Measurements from ENCODE around the gene ADM.

DNA sequence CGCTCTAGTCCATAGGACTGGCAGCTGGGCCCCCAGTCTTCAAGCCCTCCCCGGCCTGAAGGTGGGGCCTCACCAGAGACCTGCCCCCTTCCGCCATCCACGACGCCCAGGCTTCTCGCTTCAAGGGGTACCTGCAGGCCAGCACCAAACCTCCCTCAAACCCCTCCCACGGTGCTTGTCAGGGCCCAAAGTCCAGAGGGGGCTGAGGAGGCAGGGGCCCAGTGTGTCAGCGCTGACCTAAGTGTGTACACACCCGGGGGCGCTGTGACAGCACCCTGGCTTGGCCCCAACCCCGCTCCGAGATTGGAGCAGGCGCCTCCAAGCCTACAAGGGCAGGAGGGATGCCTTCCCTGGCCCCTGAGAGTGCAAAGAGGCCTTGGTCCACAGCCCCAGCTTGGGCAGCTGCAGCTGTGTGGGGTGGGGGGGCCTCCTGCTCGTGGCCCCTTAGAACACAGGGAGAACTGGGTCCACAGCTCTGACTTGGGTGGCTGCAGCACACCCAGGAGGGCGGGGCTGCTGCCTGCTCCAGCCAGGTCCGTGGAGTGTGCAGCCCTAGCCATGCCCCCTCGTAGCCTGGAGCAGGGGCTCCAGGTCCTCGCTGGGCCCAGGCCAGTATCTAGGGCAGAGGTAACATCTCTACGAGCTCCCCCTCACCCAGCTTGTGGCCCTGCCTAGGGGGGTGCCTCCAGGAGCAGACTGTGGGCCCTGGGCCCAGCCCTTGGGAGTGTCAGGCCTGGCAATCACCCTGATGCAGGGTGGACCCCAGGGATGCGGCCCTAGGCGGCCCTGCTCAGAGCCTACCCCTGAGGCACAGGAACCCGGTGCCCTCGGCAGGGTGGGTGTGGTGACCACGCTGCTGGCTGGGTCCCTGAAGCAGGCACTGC is 15.8 kb upstream of the ADM start:
- TF ChIP-seq, protein P1, sequence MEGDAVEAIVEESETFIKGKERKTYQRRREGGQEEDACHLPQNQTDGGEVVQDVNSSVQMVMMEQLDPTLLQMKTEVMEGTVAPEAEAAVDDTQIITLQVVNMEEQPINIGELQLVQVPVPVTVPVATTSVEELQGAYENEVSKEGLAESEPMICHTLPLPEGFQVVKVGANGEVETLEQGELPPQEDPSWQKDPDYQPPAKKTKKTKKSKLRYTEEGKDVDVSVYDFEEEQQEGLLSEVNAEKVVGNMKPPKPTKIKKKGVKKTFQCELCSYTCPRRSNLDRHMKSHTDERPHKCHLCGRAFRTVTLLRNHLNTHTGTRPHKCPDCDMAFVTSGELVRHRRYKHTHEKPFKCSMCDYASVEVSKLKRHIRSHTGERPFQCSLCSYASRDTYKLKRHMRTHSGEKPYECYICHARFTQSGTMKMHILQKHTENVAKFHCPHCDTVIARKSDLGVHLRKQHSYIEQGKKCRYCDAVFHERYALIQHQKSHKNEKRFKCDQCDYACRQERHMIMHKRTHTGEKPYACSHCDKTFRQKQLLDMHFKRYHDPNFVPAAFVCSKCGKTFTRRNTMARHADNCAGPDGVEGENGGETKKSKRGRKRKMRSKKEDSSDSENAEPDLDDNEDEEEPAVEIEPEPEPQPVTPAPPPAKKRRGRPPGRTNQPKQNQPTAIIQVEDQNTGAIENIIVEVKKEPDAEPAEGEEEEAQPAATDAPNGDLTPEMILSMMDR (conservative IDR thresholded peaks at IDR 0.05; ENCODE audit: low read depth in 2 of 2) = peak in 1 of 2 experiments; percentile 22; a peak in 1 of 4 replicates
- no peak for TF ChIP-seq STAT1 (IDR thresholded peaks at IDR 0.05; ENCODE audit: unreplicated experiment)
- TF ChIP-seq POLR2AphosphoS5 (IDR thresholded peaks at IDR 0.05; ENCODE audit: low read depth) = no peak
- TF ChIP-seq, protein P2, sequence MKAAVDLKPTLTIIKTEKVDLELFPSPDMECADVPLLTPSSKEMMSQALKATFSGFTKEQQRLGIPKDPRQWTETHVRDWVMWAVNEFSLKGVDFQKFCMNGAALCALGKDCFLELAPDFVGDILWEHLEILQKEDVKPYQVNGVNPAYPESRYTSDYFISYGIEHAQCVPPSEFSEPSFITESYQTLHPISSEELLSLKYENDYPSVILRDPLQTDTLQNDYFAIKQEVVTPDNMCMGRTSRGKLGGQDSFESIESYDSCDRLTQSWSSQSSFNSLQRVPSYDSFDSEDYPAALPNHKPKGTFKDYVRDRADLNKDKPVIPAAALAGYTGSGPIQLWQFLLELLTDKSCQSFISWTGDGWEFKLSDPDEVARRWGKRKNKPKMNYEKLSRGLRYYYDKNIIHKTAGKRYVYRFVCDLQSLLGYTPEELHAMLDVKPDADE (IDR thresholded peaks at IDR 0.05) = no peak
- TF ChIP-seq, protein P3, sequence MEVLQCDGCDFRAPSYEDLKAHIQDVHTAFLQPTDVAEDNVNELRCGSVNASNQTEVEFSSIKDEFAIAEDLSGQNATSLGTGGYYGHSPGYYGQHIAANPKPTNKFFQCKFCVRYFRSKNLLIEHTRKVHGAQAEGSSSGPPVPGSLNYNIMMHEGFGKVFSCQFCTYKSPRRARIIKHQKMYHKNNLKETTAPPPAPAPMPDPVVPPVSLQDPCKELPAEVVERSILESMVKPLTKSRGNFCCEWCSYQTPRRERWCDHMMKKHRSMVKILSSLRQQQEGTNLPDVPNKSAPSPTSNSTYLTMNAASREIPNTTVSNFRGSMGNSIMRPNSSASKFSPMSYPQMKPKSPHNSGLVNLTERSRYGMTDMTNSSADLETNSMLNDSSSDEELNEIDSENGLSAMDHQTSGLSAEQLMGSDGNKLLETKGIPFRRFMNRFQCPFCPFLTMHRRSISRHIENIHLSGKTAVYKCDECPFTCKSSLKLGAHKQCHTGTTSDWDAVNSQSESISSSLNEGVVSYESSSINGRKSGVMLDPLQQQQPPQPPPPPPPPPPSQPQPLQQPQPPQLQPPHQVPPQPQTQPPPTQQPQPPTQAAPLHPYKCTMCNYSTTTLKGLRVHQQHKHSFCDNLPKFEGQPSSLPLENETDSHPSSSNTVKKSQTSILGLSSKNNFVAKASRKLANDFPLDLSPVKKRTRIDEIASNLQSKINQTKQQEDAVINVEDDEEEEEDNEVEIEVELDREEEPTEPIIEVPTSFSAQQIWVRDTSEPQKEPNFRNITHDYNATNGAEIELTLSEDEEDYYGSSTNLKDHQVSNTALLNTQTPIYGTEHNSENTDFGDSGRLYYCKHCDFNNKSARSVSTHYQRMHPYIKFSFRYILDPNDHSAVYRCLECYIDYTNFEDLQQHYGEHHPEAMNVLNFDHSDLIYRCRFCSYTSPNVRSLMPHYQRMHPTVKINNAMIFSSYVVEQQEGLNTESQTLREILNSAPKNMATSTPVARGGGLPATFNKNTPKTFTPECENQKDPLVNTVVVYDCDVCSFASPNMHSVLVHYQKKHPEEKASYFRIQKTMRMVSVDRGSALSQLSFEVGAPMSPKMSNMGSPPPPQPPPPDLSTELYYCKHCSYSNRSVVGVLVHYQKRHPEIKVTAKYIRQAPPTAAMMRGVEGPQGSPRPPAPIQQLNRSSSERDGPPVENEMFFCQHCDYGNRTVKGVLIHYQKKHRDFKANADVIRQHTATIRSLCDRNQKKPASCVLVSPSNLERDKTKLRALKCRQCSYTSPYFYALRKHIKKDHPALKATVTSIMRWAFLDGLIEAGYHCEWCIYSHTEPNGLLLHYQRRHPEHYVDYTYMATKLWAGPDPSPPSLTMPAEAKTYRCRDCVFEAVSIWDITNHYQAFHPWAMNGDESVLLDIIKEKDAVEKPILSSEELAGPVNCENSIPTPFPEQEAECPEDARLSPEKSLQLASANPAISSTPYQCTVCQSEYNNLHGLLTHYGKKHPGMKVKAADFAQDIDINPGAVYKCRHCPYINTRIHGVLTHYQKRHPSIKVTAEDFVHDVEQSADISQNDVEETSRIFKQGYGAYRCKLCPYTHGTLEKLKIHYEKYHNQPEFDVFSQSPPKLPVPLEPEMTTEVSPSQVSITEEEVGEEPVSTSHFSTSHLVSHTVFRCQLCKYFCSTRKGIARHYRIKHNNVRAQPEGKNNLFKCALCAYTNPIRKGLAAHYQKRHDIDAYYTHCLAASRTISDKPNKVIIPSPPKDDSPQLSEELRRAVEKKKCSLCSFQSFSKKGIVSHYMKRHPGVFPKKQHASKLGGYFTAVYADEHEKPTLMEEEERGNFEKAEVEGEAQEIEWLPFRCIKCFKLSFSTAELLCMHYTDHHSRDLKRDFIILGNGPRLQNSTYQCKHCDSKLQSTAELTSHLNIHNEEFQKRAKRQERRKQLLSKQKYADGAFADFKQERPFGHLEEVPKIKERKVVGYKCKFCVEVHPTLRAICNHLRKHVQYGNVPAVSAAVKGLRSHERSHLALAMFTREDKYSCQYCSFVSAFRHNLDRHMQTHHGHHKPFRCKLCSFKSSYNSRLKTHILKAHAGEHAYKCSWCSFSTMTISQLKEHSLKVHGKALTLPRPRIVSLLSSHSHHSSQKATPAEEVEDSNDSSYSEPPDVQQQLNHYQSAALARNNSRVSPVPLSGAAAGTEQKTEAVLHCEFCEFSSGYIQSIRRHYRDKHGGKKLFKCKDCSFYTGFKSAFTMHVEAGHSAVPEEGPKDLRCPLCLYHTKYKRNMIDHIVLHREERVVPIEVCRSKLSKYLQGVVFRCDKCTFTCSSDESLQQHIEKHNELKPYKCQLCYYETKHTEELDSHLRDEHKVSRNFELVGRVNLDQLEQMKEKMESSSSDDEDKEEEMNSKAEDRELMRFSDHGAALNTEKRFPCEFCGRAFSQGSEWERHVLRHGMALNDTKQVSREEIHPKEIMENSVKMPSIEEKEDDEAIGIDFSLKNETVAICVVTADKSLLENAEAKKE (CRISPR knock-in tag; IDR thresholded peaks at IDR 0.05) = no peak
- TF ChIP-seq, protein P4, sequence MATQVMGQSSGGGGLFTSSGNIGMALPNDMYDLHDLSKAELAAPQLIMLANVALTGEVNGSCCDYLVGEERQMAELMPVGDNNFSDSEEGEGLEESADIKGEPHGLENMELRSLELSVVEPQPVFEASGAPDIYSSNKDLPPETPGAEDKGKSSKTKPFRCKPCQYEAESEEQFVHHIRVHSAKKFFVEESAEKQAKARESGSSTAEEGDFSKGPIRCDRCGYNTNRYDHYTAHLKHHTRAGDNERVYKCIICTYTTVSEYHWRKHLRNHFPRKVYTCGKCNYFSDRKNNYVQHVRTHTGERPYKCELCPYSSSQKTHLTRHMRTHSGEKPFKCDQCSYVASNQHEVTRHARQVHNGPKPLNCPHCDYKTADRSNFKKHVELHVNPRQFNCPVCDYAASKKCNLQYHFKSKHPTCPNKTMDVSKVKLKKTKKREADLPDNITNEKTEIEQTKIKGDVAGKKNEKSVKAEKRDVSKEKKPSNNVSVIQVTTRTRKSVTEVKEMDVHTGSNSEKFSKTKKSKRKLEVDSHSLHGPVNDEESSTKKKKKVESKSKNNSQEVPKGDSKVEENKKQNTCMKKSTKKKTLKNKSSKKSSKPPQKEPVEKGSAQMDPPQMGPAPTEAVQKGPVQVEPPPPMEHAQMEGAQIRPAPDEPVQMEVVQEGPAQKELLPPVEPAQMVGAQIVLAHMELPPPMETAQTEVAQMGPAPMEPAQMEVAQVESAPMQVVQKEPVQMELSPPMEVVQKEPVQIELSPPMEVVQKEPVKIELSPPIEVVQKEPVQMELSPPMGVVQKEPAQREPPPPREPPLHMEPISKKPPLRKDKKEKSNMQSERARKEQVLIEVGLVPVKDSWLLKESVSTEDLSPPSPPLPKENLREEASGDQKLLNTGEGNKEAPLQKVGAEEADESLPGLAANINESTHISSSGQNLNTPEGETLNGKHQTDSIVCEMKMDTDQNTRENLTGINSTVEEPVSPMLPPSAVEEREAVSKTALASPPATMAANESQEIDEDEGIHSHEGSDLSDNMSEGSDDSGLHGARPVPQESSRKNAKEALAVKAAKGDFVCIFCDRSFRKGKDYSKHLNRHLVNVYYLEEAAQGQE (IDR thresholded peaks at IDR 0.05; ENCODE audit: unreplicated experiment) = no peak
